SK-N-SH (cell line): ENCODE data around the gene CADPS2. TPM values are rescaled to one million over a fixed set of nuclear protein-coding genes. Genes with fewer than 3 reads are reported as not detected.

Experiments used
- CTCF ChIA-PET: fragments of 300-600, 350-600 bp; formaldehyde crosslinking; extraction: SDS; loops from one replicate; lab custom pipeline; 2021; lab: Yijun Ruan, JAX
- POLR2A ChIA-PET: fragments of 350-600 bp; sonication (Branson Sonifier 250); formaldehyde crosslinking; extraction: SDS; loops from one replicate; lab custom pipeline; 2020; ENCODE audit warnings: antibody characterized with exemption, inconsistent platforms; lab: Yijun Ruan, JAX
- DNase-seq: peaks from one replicate; pipeline ENCODE4 v3.0.0; 2012
- H2AFZ ChIP-seq: fragments of 200-600 bp; sonication (generic); 2 replicates; pipeline ENCODE4 v1.8.1; 2016; ENCODE audit warnings: antibody characterized with exemption, mild to moderate bottlenecking, low read depth
- H3F3A ChIP-seq: fragments of 200-600 bp; sonication (generic); replicated peaks from 2 replicates; pipeline ENCODE3; 2016; ENCODE audit warnings: antibody characterized with exemption, mild to moderate bottlenecking; ENCODE audit not compliant: insufficient read depth
- H3K27ac ChIP-seq, 2 experiments: fragments of 200-500 bp in 1 of 2; fragments of 200-600 bp in 1 of 2; sonication (Bioruptor generic) in 1 of 2; sonication (generic), shearing (Covaris generic) in 1 of 2; 2 replicates each; pipeline versions ENCODE4 v1.5.1 to v1.6.1; 2014 to 2016; ENCODE audit warnings: low read depth in 2 of 2, inconsistent platforms in 1 of 2, low read length in 1 of 2, mild to moderate bottlenecking in 1 of 2, mixed read lengths in 1 of 2
- H3K27me3 ChIP-seq: fragments of 200-600 bp; sonication (generic), shearing (Covaris generic); 2 replicates; pipeline ENCODE4 v1.6.1; 2016; ENCODE audit warnings: mixed run types; ENCODE audit not compliant: insufficient read depth
- H3K36me3 ChIP-seq, 2 experiments: fragments of 200-500 bp in 1 of 2; fragments of 200-600 bp in 1 of 2; sonication (Bioruptor generic) in 1 of 2; sonication (generic) in 1 of 2; replicated peaks in 1 of 2; 2 replicates each; pipeline versions ENCODE3 to v1.5.1; 2014 to 2016; ENCODE audit warnings: low read length in 1 of 2, mild to moderate bottlenecking in 1 of 2; ENCODE audit not compliant: insufficient read depth in 2 of 2, control insufficient read depth in 1 of 2
- H3K4me1 ChIP-seq, 2 experiments: fragments of 200-500 bp in 1 of 2; fragments of 200-600 bp in 1 of 2; sonication (Bioruptor generic) in 1 of 2; sonication (generic), shearing (Covaris generic) in 1 of 2; 2 replicates each; pipeline versions ENCODE4 v1.5.1 to v1.6.1; 2014 to 2016; ENCODE audit warnings: low read depth in 1 of 2, low read length in 1 of 2, mixed run types in 1 of 2; ENCODE audit not compliant: insufficient read depth in 2 of 2, control insufficient read depth in 1 of 2
- H3K4me2 ChIP-seq: fragments of 200-600 bp; sonication (generic), shearing (Covaris generic); 2 replicates; pipeline ENCODE4 v1.6.1; 2017; ENCODE audit warnings: mixed run types
- H3K4me3 ChIP-seq, 2 experiments: fragments of 200-500 bp in 1 of 2; fragments of 200-600 bp in 1 of 2; sonication (Bioruptor generic) in 1 of 2; sonication (generic), shearing (Covaris generic) in 1 of 2; 2 replicates each; pipeline versions ENCODE4 v1.5.1 to v1.8.1; 2014 to 2016; ENCODE audit warnings: low read depth in 2 of 2, inconsistent platforms in 1 of 2, low read length in 1 of 2, mild to moderate bottlenecking in 1 of 2, mixed read lengths in 1 of 2, moderate library complexity in 1 of 2
- H3K79me2 ChIP-seq: fragments of 200-600 bp; sonication (generic); 2 replicates; pipeline ENCODE4 v1.8.1; 2017; ENCODE audit warnings: mild to moderate bottlenecking; ENCODE audit not compliant: insufficient read depth
- H3K9ac ChIP-seq: fragments of 200-600 bp; sonication (generic); 2 replicates; pipeline ENCODE4 v1.6.1; 2017; ENCODE audit warnings: mixed run types
- H3K9me2 ChIP-seq: fragments of 200-600 bp; sonication (generic); 2 replicates; pipeline ENCODE4 v1.6.1; 2017; ENCODE audit warnings: mixed run types
- H3K9me3 ChIP-seq: fragments of 200-600 bp; sonication (generic); 2 replicates; pipeline ENCODE4 v1.6.1; 2017; ENCODE audit warnings: mixed run types, mild to moderate bottlenecking, moderate library complexity
- H4K20me1 ChIP-seq: fragments of 200-600 bp; sonication (generic); 2 replicates; pipeline ENCODE4 v1.6.1; 2017; ENCODE audit warnings: mild to moderate bottlenecking, mixed run types; ENCODE audit not compliant: insufficient read depth
- CHD2 ChIP-seq: fragments of 150-350 bp; IDR thresholded peaks from 2 replicates; pipeline ENCODE4 v1.6.1; 2018; ENCODE audit warnings: low read length; ENCODE audit not compliant: partially characterized antibody
- CTCF ChIP-seq: fragments of 200-600 bp; sonication (generic); IDR thresholded peaks from 2 replicates; pipeline ENCODE4 v1.6.1; 2017; ENCODE audit warnings: antibody characterized with exemption, mild to moderate bottlenecking, moderate library complexity
- ELF1 ChIP-seq: IDR thresholded peaks from 2 replicates; pipeline ENCODE4 v1.4.0; 2012
- EP300 ChIP-seq, 2 experiments: IDR thresholded peaks; 2 replicates each; pipeline versions ENCODE4 v1.4.0 to v1.6.1; 2012; ENCODE audit warnings: borderline replicate concordance in 1 of 2, low read depth in 1 of 2, low read length in 1 of 2
- EZH2phosphoT487 ChIP-seq: fragments of 200-600 bp; sonication (generic); IDR thresholded peaks from 2 replicates; pipeline ENCODE4 v1.6.1; 2017; ENCODE audit warnings: low read depth, mixed run types, mild to moderate bottlenecking, antibody characterized with exemption, moderate library complexity, borderline replicate concordance
- FOXM1 ChIP-seq: IDR thresholded peaks from 2 replicates; pipeline ENCODE4 v1.4.0; 2012; ENCODE audit warnings: low read depth, mild to moderate bottlenecking
- GATA2 ChIP-seq: sonication (generic); formaldehyde crosslinking; IDR thresholded peaks from 2 replicates; pipeline ENCODE4 v1.5.0; 2020; ENCODE audit warnings: mild to moderate bottlenecking, missing genetic modification reagents
- IRF3 ChIP-seq: fragments of 150-350 bp; IDR thresholded peaks from 2 replicates; pipeline ENCODE4 v1.6.1; 2016; ENCODE audit warnings: mild to moderate bottlenecking, low read depth, low read length
- MAX ChIP-seq: IDR thresholded peaks from 2 replicates; pipeline ENCODE4 v1.4.0; 2012; ENCODE audit warnings: low read depth
- NRF1 ChIP-seq: IDR thresholded peaks from 2 replicates; pipeline ENCODE4 v1.6.1; 2012; ENCODE audit warnings: low read depth, mild to moderate bottlenecking, low read length
- PBX3 ChIP-seq: IDR thresholded peaks from 2 replicates; pipeline ENCODE4; 2012
- RAD21 ChIP-seq: IDR thresholded peaks from 2 replicates; pipeline ENCODE4 v1.6.1; 2012; ENCODE audit warnings: mild to moderate bottlenecking, low read length
- RCOR1 ChIP-seq: fragments of 150-350 bp; IDR thresholded peaks from 2 replicates; pipeline ENCODE4 v1.6.1; 2017; ENCODE audit warnings: antibody characterized with exemption, low read length
- RFX5 ChIP-seq: IDR thresholded peaks from 2 replicates; pipeline ENCODE4 v1.6.1; 2012; ENCODE audit warnings: mild to moderate bottlenecking, improper control_type of control experiment, low read length
- RXRA ChIP-seq: IDR thresholded peaks from 2 replicates; pipeline ENCODE4 v1.4.0; 2012; ENCODE audit warnings: low read depth, mild to moderate bottlenecking, borderline replicate concordance
- SMC3 ChIP-seq: IDR thresholded peaks from 2 replicates; pipeline ENCODE4 v1.6.1; 2012; ENCODE audit warnings: low read depth, low read length, improper control_type of control experiment
- TCF12 ChIP-seq: IDR thresholded peaks from 2 replicates; pipeline ENCODE4 v1.4.0; 2012
- YY1 ChIP-seq: IDR thresholded peaks from 2 replicates; pipeline ENCODE4 v1.4.0; 2012; ENCODE audit warnings: low read depth, mild to moderate bottlenecking
- ZBTB33 ChIP-seq: IDR thresholded peaks from 2 replicates; pipeline ENCODE4 v1.4.0; 2012; ENCODE audit warnings: low read depth, borderline replicate concordance
- WGBS: methylation state at CpG from one replicate; pipeline ENCODE4 v1.1.6; 2017; ENCODE audit warnings: low lambda C conversion rate; 5-methylcytosine and 5-hydroxymethylcytosine counted together
- polyA plus RNA-seq, 3 experiments: library from polyadenylated mRNA; depleted of rRNA; stranded (reverse); fragments of >200 nt; gene quantifications; 2 replicates each; pipeline ENCODE4 v1.2.3, GENCODE V29; 2012

Gene CADPS2
- polyA plus RNA-seq, 1 of the 3 experiments (the other 2 are of a cell fraction) = 0.05 TPM

- H3F3A ChIP-seq = no peaks in the 10 kb centered on the region
- H3K36me3 ChIP-seq = no peaks in the 10 kb centered on the region
- H3K27ac ChIP-seq = no peak overlapping the region
- H3K27me3 ChIP-seq = no peaks in the 10 kb centered on the region
- TF ChIP-seq ZBTB33 = no peak
- peak; percentile 79 for TF ChIP-seq CTCF
- TF ChIP-seq TCF12 = no peak
- peak; percentile 38; the same call in 1 of the 2 replicates for TF ChIP-seq RAD21
- H3K4me1 ChIP-seq = no peaks in the 10 kb centered on the region; a peak in 1 of 4 replicates
- ChIA-PET POLR2A (no interaction called here), CTCF (interaction anchor here (0.6 to 2.6 kb wide), 21 partner anchors 10 to 443 kb away, joined by 3 to 27 read pairs (median 3); no protein-coding TSS in a partner anchor)
- H3K9me2 ChIP-seq = no peaks in the 10 kb centered on the region; the same call in 1 of the 2 replicates
- no peak overlapping the region for H2AFZ ChIP-seq
- H3K9me3 ChIP-seq = no peaks in the 10 kb centered on the region
- peak; percentile 15 for DNase-seq
- H3K4me3 ChIP-seq = no peak overlapping the region
- under 1% methylated on average over 9 of the region's 9 CpGs for WGBS
- H3K79me2 ChIP-seq = no peaks in the 10 kb centered on the region
- H4K20me1 ChIP-seq = no peaks in the 10 kb centered on the region
- no peak overlapping the region for H3K9ac ChIP-seq
- H3K4me2 ChIP-seq = no peak overlapping the region
Measured at GRCh38 chr7:122532406-122533269, 353.6 kb downstream of the CADPS2 start.

- Histone ChIP-seq H3K4me3 (no peak overlapping the region; a peak in 1 of 4 replicates), H4K20me1 (no peaks in the 10 kb centered on the region), H3K79me2 (no peaks in the 10 kb centered on the region), H3F3A (no peaks in the 10 kb centered on the region), H3K36me3 (no peaks in the 10 kb centered on the region), H3K27me3 (no peaks in the 10 kb centered on the region), H3K27ac (no peak overlapping the region), H3K9me3 (no peaks in the 10 kb centered on the region), H3K4me2 (no peak overlapping the region), H3K9me2 (no peaks in the 10 kb centered on the region), H2AFZ (no peak overlapping the region), H3K4me1 (no peaks in the 10 kb centered on the region; a peak in 1 of 4 replicates), H3K9ac (no peak overlapping the region)
- POLR2A ChIA-PET = no interaction called here
- CTCF ChIA-PET = interaction anchor here (0.7 to 2.4 kb wide), 22 partner anchors 9 to 440 kb away, joined by 3 to 14 read pairs (median 3); no protein-coding TSS in a partner anchor
- WGBS = under 1% methylated on average over 3 of the region's 3 CpGs
- peak; percentile 17 for DNase-seq
- TF ChIP-seq FOXM1 (no peak), ELF1 (no peak), MAX (no peak), YY1 (no peak), RAD21 (peak; percentile 60), GATA2 (CRISPR knock-in tag) (no peak), PBX3 (no peak), RXRA (no peak), EZH2phosphoT487 (no peak), TCF12 (no peak), NRF1 (no peak), EP300 (IDR thresholded peaks at IDR 0.05; ENCODE audit: borderline replicate concordance in 1 of 2, low read depth in 1 of 2, low read length in 1 of 2) (no peak), CHD2 (no peak), SMC3 (peak; percentile 40), IRF3 (no peak), RCOR1 (no peak), RFX5 (no peak)
Measured at GRCh38 chr7:122528879-122529481, 357.3 kb downstream of the CADPS2 start.
